GM12864 (cell line): ENCODE results near the gene UQCC2.

Experiments used
- DNase-seq: peaks from one replicate; pipeline ENCODE4 v3.0.0-alpha.2; 2011; ENCODE audit warnings: low read depth
- H3K4me3 ChIP-seq: 2 replicates; pipeline ENCODE4 v1.5.1; 2011; ENCODE audit warnings: mild to moderate bottlenecking, low read depth, low read length, control low read depth
- CTCF ChIP-seq: IDR thresholded peaks from 2 replicates; pipeline ENCODE4 v1.5.1; 2011; ENCODE audit warnings: low read depth, mild to moderate bottlenecking, moderate library complexity, low read length, control low read depth, inconsistent platforms; ENCODE audit errors: missing control alignments

The UQCC2 gene

GRCh38 chr6:33699739-33700138 lies 11.8 kb downstream of the UQCC2 start:
- TF ChIP-seq CTCF = no peak
- no peak overlapping the region for H3K4me3 ChIP-seq
- DNase-seq = no peak

- TF ChIP-seq CTCF = no peak
- DNase-seq = no peak
- H3K4me3 ChIP-seq = no peak overlapping the region
These were observed 12.4 kb downstream of the UQCC2 start for GRCh38 chr6:33699131-33699530.

- no peak for DNase-seq
- TF ChIP-seq CTCF = no peak
- H3K4me3 ChIP-seq = no peak overlapping the region
These were observed 13.0 kb downstream of the UQCC2 start for GRCh38 chr6:33698494-33698893.

- H3K4me3 ChIP-seq = no peak overlapping the region
- no peak for DNase-seq
- no peak for TF ChIP-seq CTCF
These were observed 13.7 kb downstream of the UQCC2 start for GRCh38 chr6:33697845-33698244.

GRCh38 chr6:33696548-33697518 lies 14.7 kb downstream of the UQCC2 start:
- H3K4me3 ChIP-seq = no peak overlapping the region
- TF ChIP-seq CTCF = no peak
- no peak for DNase-seq

GRCh38 chr6:33696076-33696475 lies 15.4 kb downstream of the UQCC2 start:
- no peak for TF ChIP-seq CTCF
- no peak for DNase-seq
- no peak overlapping the region for H3K4me3 ChIP-seq
